Measurements from ENCODE around the gene SELE. TPM values are rescaled to one million over a fixed set of nuclear protein-coding genes. Genes with fewer than 3 reads are reported as not detected.

SELE gene
- polyA plus RNA-seq (2013, experiment 1 of 4), result not detected
- not detected for polyA plus RNA-seq (2013, experiment 2 of 4)
- not detected for polyA plus RNA-seq (2013, experiment 3 of 4)
- not detected for polyA plus RNA-seq (2013, experiment 4 of 4)

- H3K9me3 ChIP-seq (ENCODE audit: control insufficient read depth, low read length), result no peaks in the 10 kb centered on the region
- H3K36me3 ChIP-seq (ENCODE audit: control insufficient read depth, insufficient read depth, low read length), result no peaks in the 10 kb centered on the region
- no peaks in the 10 kb centered on the region for H3K27me3 ChIP-seq (ENCODE audit: control insufficient read depth, insufficient read depth, low read length, poor library complexity, severe bottlenecking)
- WGBS, 2 experiments, result 92 to 93% methylated on average over 6 of the region's 7 CpGs
- no peak within 1 kb of the TSS for H3K4me3 ChIP-seq (ENCODE audit: insufficient read depth, low read depth, low read length)
- H3K4me1 ChIP-seq (ENCODE audit: control insufficient read depth, insufficient read depth, low read length), result no peaks in the 10 kb centered on the region
- H3K27ac ChIP-seq (ENCODE audit: insufficient read depth, low read depth, low read length, poor library complexity, severe bottlenecking), result no peak within 1 kb of the TSS
Observed at GRCh38 chr1:169733924-169734323, at the start of gene SELE. Gene SELE, minus strand, starts transcription at chr1:169734079. Its CDS starts 467 bp downstream, at chr1:169733612.

- H3K4me3 ChIP-seq (ENCODE audit: insufficient read depth, low read depth, low read length), result no peak overlapping the region
- H3K4me1 ChIP-seq (ENCODE audit: control insufficient read depth, insufficient read depth, low read length), result no peaks in the 10 kb centered on the region
- no peaks in the 10 kb centered on the region for H3K9me3 ChIP-seq (ENCODE audit: control insufficient read depth, low read length)
- no peak overlapping the region for H3K27ac ChIP-seq (ENCODE audit: insufficient read depth, low read depth, low read length, poor library complexity, severe bottlenecking)
- WGBS, 2 experiments, result 93 to 94% methylated on average over 3 of the region's 3 CpGs
- H3K27me3 ChIP-seq (ENCODE audit: control insufficient read depth, insufficient read depth, low read length, poor library complexity, severe bottlenecking), result peaks cover 5% of the 10 kb centered on the region
- no peaks in the 10 kb centered on the region for H3K36me3 ChIP-seq (ENCODE audit: control insufficient read depth, insufficient read depth, low read length)
Observed at GRCh38 chr1:169782596-169782995, 48.7 kb upstream of the SELE start.

- WGBS, 2 experiments, result 89 to 93% methylated on average over 4 of the region's 4 CpGs
- H3K27me3 ChIP-seq (ENCODE audit: control insufficient read depth, insufficient read depth, low read length, poor library complexity, severe bottlenecking), result no peaks in the 10 kb centered on the region
- no peak overlapping the region for H3K27ac ChIP-seq (ENCODE audit: insufficient read depth, low read depth, low read length, poor library complexity, severe bottlenecking)
- H3K4me1 ChIP-seq (ENCODE audit: control insufficient read depth, insufficient read depth, low read length), result no peaks in the 10 kb centered on the region
- no peaks in the 10 kb centered on the region for H3K9me3 ChIP-seq (ENCODE audit: control insufficient read depth, low read length)
- no peak overlapping the region for H3K4me3 ChIP-seq (ENCODE audit: insufficient read depth, low read depth, low read length)
- H3K36me3 ChIP-seq (ENCODE audit: control insufficient read depth, insufficient read depth, low read length), result no peaks in the 10 kb centered on the region
Observed at GRCh38 chr1:169779970-169780369, 46.1 kb upstream of the SELE start.

GRCh38 chr1:169779150-169779549 is 45.3 kb upstream of the SELE start:
- no peaks in the 10 kb centered on the region for H3K27me3 ChIP-seq (ENCODE audit: control insufficient read depth, insufficient read depth, low read length, poor library complexity, severe bottlenecking)
- H3K4me3 ChIP-seq (ENCODE audit: insufficient read depth, low read depth, low read length), result no peak overlapping the region
- H3K9me3 ChIP-seq (ENCODE audit: control insufficient read depth, low read length), result no peaks in the 10 kb centered on the region
- H3K4me1 ChIP-seq (ENCODE audit: control insufficient read depth, insufficient read depth, low read length), result no peaks in the 10 kb centered on the region
- no peaks in the 10 kb centered on the region for H3K36me3 ChIP-seq (ENCODE audit: control insufficient read depth, insufficient read depth, low read length)
- H3K27ac ChIP-seq (ENCODE audit: insufficient read depth, low read depth, low read length, poor library complexity, severe bottlenecking), result no peak overlapping the region

GRCh38 chr1:169776440-169776839 is 42.6 kb upstream of the SELE start:
- Histone ChIP-seq H3K4me3 (ENCODE audit: insufficient read depth, low read depth, low read length) (no peak overlapping the region), H3K36me3 (ENCODE audit: control insufficient read depth, insufficient read depth, low read length) (no peaks in the 10 kb centered on the region), H3K27ac (ENCODE audit: insufficient read depth, low read depth, low read length, poor library complexity, severe bottlenecking) (no peak overlapping the region), H3K27me3 (ENCODE audit: control insufficient read depth, insufficient read depth, low read length, poor library complexity, severe bottlenecking) (no peaks in the 10 kb centered on the region), H3K4me1 (ENCODE audit: control insufficient read depth, insufficient read depth, low read length) (no peaks in the 10 kb centered on the region), H3K9me3 (ENCODE audit: control insufficient read depth, low read length) (no peaks in the 10 kb centered on the region)
- 86 to 90% methylated on average over 3 of the region's 3 CpGs for WGBS, 2 experiments

- 91 to 97% methylated on average over 2 of the region's 2 CpGs for WGBS, 2 experiments
Observed at GRCh38 chr1:169768161-169768560, 34.3 kb upstream of the SELE start.

GRCh38 chr1:169765580-169766331 is 31.9 kb upstream of the SELE start:
- Histone ChIP-seq H3K27ac (ENCODE audit: insufficient read depth, low read depth, low read length, poor library complexity, severe bottlenecking) (no peak overlapping the region), H3K27me3 (ENCODE audit: control insufficient read depth, insufficient read depth, low read length, poor library complexity, severe bottlenecking) (no peaks in the 10 kb centered on the region), H3K9me3 (ENCODE audit: control insufficient read depth, low read length) (no peaks in the 10 kb centered on the region), H3K4me3 (ENCODE audit: insufficient read depth, low read depth, low read length) (no peak overlapping the region), H3K36me3 (ENCODE audit: control insufficient read depth, insufficient read depth, low read length) (no peaks in the 10 kb centered on the region), H3K4me1 (ENCODE audit: control insufficient read depth, insufficient read depth, low read length) (no peaks in the 10 kb centered on the region)
- 88 to 90% methylated on average over 4 to 6 of the region's 7 CpGs for WGBS, 2 experiments

More at GRCh38 chr1:169768161-169768560, 34.3 kb upstream of the SELE start:
- no peaks in the 10 kb centered on the region for H3K9me3 ChIP-seq (ENCODE audit: control insufficient read depth, low read length)
- no peak overlapping the region for H3K27ac ChIP-seq (ENCODE audit: insufficient read depth, low read depth, low read length, poor library complexity, severe bottlenecking)
- no peaks in the 10 kb centered on the region for H3K27me3 ChIP-seq (ENCODE audit: control insufficient read depth, insufficient read depth, low read length, poor library complexity, severe bottlenecking)
- H3K4me1 ChIP-seq (ENCODE audit: control insufficient read depth, insufficient read depth, low read length), result no peaks in the 10 kb centered on the region
- H3K4me3 ChIP-seq (ENCODE audit: insufficient read depth, low read depth, low read length), result no peak overlapping the region
- no peaks in the 10 kb centered on the region for H3K36me3 ChIP-seq (ENCODE audit: control insufficient read depth, insufficient read depth, low read length)

GRCh38 chr1:169764919-169765318 is 31.0 kb upstream of the SELE start:
- H3K4me1 ChIP-seq (ENCODE audit: control insufficient read depth, insufficient read depth, low read length), result no peaks in the 10 kb centered on the region
- H3K36me3 ChIP-seq (ENCODE audit: control insufficient read depth, insufficient read depth, low read length), result no peaks in the 10 kb centered on the region
- H3K9me3 ChIP-seq (ENCODE audit: control insufficient read depth, low read length), result no peaks in the 10 kb centered on the region
- no peaks in the 10 kb centered on the region for H3K27me3 ChIP-seq (ENCODE audit: control insufficient read depth, insufficient read depth, low read length, poor library complexity, severe bottlenecking)
- H3K4me3 ChIP-seq (ENCODE audit: insufficient read depth, low read depth, low read length), result no peak overlapping the region
- 86% methylated on average over 1 of the region's 1 CpG; no CpG with 5 or more reads in 1 of the 2 experiments for WGBS, 2 experiments
- H3K27ac ChIP-seq (ENCODE audit: insufficient read depth, low read depth, low read length, poor library complexity, severe bottlenecking), result no peak overlapping the region

- Histone ChIP-seq H3K4me3 (ENCODE audit: insufficient read depth, low read depth, low read length) (no peak overlapping the region), H3K27ac (ENCODE audit: insufficient read depth, low read depth, low read length, poor library complexity, severe bottlenecking) (no peak overlapping the region), H3K27me3 (ENCODE audit: control insufficient read depth, insufficient read depth, low read length, poor library complexity, severe bottlenecking) (no peaks in the 10 kb centered on the region), H3K9me3 (ENCODE audit: control insufficient read depth, low read length) (peaks cover 3% of the 10 kb centered on the region), H3K36me3 (ENCODE audit: control insufficient read depth, insufficient read depth, low read length) (no peaks in the 10 kb centered on the region), H3K4me1 (ENCODE audit: control insufficient read depth, insufficient read depth, low read length) (no peaks in the 10 kb centered on the region)
- 96 to 100% methylated on average over 1 of the region's 1 CpG for WGBS, 2 experiments
Observed at GRCh38 chr1:169762699-169763098, 28.8 kb upstream of the SELE start.

GRCh38 chr1:169759038-169759437 is 25.2 kb upstream of the SELE start:
- no peak overlapping the region for H3K4me3 ChIP-seq (ENCODE audit: insufficient read depth, low read depth, low read length)
- WGBS, 2 experiments, result 85 to 88% methylated on average over 3 of the region's 3 CpGs
- no peak overlapping the region for H3K27ac ChIP-seq (ENCODE audit: insufficient read depth, low read depth, low read length, poor library complexity, severe bottlenecking)
- no peaks in the 10 kb centered on the region for H3K4me1 ChIP-seq (ENCODE audit: control insufficient read depth, insufficient read depth, low read length)
- H3K9me3 ChIP-seq (ENCODE audit: control insufficient read depth, low read length), result peaks cover 3% of the 10 kb centered on the region
- no peaks in the 10 kb centered on the region for H3K27me3 ChIP-seq (ENCODE audit: control insufficient read depth, insufficient read depth, low read length, poor library complexity, severe bottlenecking)
- H3K36me3 ChIP-seq (ENCODE audit: control insufficient read depth, insufficient read depth, low read length), result no peaks in the 10 kb centered on the region

All from ectodermal cell (in vitro differentiated cells).